Urinary bladder (tissue), 4 donors: ENCODE results near the gene BCL6. TPM values are rescaled to one million over a fixed set of nuclear protein-coding genes. Genes with fewer than 3 reads are reported as not detected.
"Not testable (repeated sequence)": the region's sequence is repeated elsewhere in the genome, so short reads cannot be mapped to it uniquely, and the experiment has no call there.

ENCODE experiments used
- DNase-seq: peaks from one replicate; pipeline ENCODE4 v3.0.0-alpha.2; 2015; ENCODE audit errors: extremely low spot score
- H3K27ac ChIP-seq: one replicate; pipeline ENCODE4 v1.5.1; 2013; ENCODE audit warnings: low read depth, mild to moderate bottlenecking, moderate library complexity
- H3K36me3 ChIP-seq: one replicate; pipeline ENCODE4 v1.6.1; 2013; ENCODE audit warnings: mild to moderate bottlenecking, moderate library complexity; ENCODE audit not compliant: insufficient read depth
- H3K4me1 ChIP-seq: one replicate; pipeline ENCODE4 v1.6.1; 2013; ENCODE audit warnings: mild to moderate bottlenecking, moderate library complexity; ENCODE audit not compliant: insufficient read depth
- H3K4me3 ChIP-seq: one replicate; pipeline ENCODE4 v1.5.1; 2013; ENCODE audit warnings: low read depth, low read length
- WGBS: extraction: QIAGEN DNeasy Blood & Tissue Kit; methylation state at CpG from one replicate; pipeline ENCODE4 v1.1.7; 2013; 5-methylcytosine and 5-hydroxymethylcytosine counted together
- polyA plus RNA-seq: library from polyadenylated mRNA; stranded (reverse); fragments of 200-250 nt; gene quantifications from one replicate; pipeline ENCODE4 v1.2.3, GENCODE V29; 2013
- total RNA-seq: library from RNA; depleted of rRNA; stranded (reverse); fragments of >200 nt; gene quantifications from one replicate; pipeline ENCODE4 v1.2.3, GENCODE V29; 2014
- donor health status: healthy with polysubstance abuse.
- donor health status: healthy.

Gene BCL6
- total and polyA plus RNA-seq, 2 donors: 9.8 to 96.4 TPM

DNA sequence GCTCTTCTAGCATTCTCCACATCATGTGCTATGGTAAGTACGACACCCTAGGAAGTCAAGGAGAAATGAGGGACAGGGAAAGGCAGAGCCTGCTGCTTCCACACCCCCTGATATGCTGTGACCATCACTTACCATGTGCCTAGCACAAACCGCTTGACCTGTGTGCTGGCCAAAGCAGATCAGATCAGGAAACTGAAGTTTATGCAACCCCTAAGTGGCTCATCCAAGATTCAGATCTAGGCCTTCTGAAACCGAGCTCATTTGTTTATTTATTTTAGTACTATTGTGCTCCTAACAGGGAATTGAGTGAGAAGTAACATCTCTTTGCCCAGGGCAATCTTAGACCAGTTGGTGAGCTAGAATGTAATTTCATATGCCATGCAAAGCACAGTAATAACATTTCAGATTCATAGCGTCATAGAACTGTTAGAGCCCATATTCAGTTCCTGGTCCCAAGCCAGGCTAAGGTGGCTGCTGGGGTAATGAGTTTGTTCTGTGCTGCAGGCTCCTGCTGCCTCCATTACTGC, 42.7 kb downstream of the BCL6 start, which contains the start of gene RTP2:
TSS of gene RTP2 (minus strand) at position 51 of the 527 bp plus-strand sequence. CDS start 429 bp downstream, outside the sequence.
- WGBS: 55% methylated on average over 4 of the region's 4 CpGs
- Histone ChIP-seq H3K27ac (no peak within 1 kb of the TSS), H3K36me3 (no peaks in the 10 kb centered on the region), H3K4me1 (no peaks in the 10 kb centered on the region), H3K4me3 (no peak within 1 kb of the TSS)
- DNase-seq: no peak

DNA sequence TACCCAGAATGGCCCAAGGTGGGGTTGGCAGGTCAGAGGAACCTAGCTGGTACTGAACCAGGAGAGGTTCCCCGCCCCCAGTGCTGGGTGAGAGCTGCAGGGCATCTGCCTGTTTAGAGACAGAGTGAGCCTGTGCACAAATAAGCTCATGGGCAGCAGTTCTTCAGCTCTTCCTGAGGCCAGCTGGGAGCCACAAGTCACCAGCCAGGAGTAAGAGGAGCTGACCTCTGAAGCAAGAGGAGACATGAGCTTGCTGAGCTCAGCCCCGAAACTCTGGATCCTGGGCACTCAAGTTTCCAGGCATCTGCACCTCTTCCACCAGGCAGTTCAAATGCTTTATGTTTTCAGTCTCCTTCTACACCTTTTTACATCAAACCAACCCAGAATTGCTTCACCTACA, 45.0 kb downstream of the BCL6 start:
- no peak overlapping the region for H3K4me3 ChIP-seq
- WGBS: 97% methylated on average over 2 of the region's 2 CpGs
- H3K4me1 ChIP-seq: no peaks in the 10 kb centered on the region
- DNase-seq: no peak
- no peak overlapping the region for H3K27ac ChIP-seq
- no peaks in the 10 kb centered on the region for H3K36me3 ChIP-seq

DNA sequence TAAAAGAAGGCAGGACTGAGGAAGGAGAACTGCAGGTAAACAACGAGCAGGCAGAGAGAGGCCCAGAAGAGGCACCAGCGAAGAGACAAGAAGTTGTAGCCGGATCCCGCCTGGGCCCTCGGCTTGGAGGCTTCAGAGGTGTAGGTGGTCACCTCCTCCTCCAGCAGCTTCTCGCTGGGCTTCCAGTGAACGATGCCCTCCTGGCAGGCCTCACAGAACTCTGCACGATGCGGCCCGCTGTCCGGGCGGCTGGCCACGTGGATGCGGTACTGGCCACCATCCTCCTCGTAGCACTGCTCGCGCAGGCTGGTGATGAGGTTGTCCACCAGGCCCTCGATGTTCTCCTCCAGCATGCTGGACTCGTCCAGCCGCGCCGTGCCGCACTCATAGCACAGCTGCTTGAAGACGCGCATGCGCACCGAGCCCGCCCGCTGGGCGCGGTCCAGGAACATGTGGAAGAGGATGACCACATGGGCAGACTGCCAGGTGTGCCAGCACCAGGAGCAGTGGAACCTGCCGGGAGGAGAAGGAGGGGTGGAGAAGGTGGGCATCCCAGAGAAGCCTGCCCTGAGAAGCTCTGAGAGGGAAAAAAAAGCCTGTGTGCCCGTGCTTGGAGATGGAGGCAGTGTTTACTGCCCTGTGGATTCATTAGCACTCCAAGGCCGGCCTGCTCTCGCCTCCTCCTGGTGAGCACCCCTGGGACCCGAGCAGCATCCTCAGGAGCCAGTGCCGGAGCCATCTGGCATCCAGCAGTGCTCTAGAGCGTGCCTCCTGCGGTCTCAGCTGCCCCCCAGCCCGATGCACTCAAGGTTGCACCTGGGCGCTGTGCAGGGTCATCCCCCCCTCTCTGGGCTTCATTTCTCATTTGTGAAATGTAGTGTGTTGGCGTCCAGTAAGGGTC, 46.5 kb downstream of the BCL6 start:
- DNase-seq: no peak
- Histone ChIP-seq H3K4me3 (no peak overlapping the region), H3K27ac (no peak overlapping the region), H3K36me3 (no peaks in the 10 kb centered on the region), H3K4me1 (no peaks in the 10 kb centered on the region)
- 93% methylated on average over 40 of the region's 42 CpGs for WGBS

DNA sequence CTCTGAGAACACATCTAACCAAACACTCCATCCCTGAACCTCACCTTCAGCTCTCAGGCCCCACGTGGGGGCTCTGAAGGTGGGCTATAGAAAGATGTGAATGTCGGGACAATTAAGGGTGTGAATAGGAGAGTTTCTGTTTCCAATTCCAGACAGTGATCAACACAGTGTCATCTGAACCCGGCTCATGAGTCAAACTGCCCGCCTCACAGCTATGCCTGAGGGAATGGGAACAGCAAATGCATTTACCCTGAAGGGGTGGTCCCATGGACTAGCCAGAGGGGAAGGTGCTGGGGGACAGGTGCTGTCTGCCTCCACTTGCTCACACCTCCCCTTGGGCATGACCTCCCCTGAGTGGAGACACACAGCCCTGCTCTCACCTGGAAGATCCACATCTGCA, 49.2 kb downstream of the BCL6 start:
- Histone ChIP-seq H3K27ac (no peak overlapping the region), H3K4me3 (no peak overlapping the region), H3K36me3 (no peaks in the 10 kb centered on the region), H3K4me1 (no peaks in the 10 kb centered on the region)
- no peak for DNase-seq
- WGBS: 46% methylated on average over 4 of the region's 4 CpGs

DNA sequence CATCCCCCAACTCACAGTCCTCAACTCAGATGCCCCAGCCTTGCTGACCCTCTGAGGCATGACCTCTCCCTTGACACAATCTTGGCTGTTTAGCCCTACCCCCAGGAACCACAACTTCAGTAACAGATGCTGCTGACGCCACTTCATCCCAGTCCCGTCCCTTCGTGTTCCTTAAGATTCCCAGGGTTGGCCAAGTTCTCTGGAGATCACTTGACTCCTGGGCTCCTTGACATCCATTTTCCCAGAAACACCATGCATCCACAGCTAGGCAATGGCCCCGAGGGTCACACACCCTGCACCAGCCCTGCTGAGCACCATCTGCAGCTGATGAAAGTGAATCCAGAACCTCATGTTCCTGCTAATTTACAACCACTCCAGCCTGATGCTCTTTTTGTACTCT, 49.8 kb downstream of the BCL6 start:
- Histone ChIP-seq H3K4me3 (no peak overlapping the region), H3K27ac (no peak overlapping the region), H3K36me3 (no peaks in the 10 kb centered on the region), H3K4me1 (no peaks in the 10 kb centered on the region)
- WGBS: 65% methylated on average over 4 of the region's 4 CpGs
- no peak for DNase-seq

DNA sequence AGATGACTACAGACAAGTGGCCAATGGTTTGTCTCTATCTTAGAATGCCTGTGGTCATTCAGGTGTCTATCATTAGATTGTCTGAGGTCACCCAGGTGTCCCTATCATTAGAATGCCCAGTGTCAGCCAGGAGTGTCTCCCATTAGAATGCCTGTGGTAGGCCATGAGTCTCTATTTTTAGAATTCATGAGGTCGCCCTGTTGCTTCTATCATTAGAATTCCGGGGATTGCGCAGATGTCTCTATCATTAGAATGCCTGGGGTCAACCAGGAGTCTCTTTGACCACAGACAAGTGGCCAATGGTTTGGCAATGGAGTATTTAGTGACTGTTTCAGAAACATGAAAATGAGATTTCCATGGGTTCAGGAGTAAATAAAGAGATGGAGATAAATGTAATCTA, 50.5 kb downstream of the BCL6 start:
- Histone ChIP-seq H3K4me3 (no peak overlapping the region), H3K4me1 (no peaks in the 10 kb centered on the region), H3K27ac (no peak overlapping the region), H3K36me3 (no peaks in the 10 kb centered on the region)
- WGBS: 44% methylated on average over 3 of the region's 3 CpGs
- DNase-seq: no peak

DNA sequence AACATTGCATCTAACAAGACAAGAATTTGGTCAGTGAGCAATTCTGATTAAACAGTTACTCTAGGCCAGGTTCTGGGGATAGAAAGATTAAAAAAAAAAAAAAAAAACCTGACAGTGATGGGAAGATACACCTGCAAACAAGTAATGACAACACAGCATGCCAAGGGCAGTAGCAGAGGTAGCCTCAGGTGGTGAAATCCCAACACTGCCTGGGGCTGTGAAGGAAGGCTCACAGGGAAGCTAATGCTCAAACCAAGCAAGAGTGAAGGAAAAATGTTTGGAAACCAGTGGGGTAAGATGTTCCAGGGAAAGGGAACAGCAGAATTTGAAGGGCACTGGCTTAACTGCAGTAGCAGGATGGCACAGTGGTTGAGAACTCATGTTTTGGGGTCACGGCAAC, 51.8 kb downstream of the BCL6 start:
- no peaks in the 10 kb centered on the region for H3K36me3 ChIP-seq
- H3K27ac ChIP-seq: no peak overlapping the region
- 93% methylated on average over 1 of the region's 1 CpG for WGBS
- no peak for DNase-seq
- no peaks in the 10 kb centered on the region for H3K4me1 ChIP-seq
- no peak overlapping the region for H3K4me3 ChIP-seq

DNA sequence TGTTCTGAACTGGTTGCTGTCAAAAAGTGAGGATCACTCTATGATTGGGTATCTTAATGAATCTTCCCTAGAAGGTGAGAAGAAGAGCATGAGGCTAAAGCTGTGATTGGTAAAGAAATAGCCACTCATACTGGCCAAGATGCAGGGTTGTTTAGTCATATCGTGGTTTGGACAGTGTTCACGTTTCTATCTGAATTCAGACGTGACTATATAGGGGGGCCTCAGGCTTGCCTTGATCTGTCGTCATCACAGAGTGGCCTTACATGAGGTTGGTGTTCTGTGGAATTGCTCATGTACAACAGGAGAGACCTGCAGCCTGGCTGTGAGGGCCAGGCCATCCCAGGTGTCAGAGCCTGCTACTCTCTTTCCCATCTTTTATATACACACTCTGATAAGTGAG, 55.3 kb downstream of the BCL6 start:
- Histone ChIP-seq H3K4me1 (no peaks in the 10 kb centered on the region), H3K36me3 (no peaks in the 10 kb centered on the region), H3K27ac (no peak overlapping the region), H3K4me3 (no peak overlapping the region)
- no peak for DNase-seq
- 61% methylated on average over 4 of the region's 4 CpGs for WGBS

DNA sequence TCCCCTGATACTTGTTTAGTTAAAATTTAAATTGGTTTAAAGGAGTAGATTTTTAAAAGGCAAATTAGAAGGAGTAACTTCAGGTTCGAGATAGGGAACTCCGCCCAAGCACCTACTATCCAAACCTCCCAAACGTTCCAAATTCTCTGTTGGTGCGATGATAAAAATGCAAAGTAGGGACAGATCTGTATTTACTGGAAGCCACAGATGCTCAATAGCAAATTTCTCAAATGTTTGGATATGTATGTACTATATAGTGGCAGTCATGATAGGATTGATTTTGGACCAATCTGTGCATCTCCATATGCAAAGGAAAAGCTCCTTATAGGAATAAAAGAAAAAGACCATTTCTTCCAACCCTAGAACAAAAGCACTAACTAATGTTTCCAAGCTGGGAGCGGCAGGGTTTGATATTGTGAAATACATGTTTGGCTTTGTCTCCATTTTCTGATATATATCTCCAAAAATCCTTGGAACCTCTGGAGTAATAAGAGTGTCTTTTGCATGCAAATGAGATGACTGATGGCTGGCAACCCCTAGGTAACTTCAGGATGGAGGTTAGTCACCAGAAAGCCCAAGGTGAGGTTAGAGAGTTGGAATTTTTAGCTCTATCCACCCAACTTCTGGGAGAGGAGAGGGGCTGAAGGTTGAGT, 58.5 kb downstream of the BCL6 start:
- no peak overlapping the region for H3K27ac ChIP-seq
- H3K4me1 ChIP-seq: no peaks in the 10 kb centered on the region
- no peak for DNase-seq
- no peaks in the 10 kb centered on the region for H3K36me3 ChIP-seq
- 92% methylated on average over 5 of the region's 5 CpGs for WGBS
- H3K4me3 ChIP-seq: no peak overlapping the region

DNA sequence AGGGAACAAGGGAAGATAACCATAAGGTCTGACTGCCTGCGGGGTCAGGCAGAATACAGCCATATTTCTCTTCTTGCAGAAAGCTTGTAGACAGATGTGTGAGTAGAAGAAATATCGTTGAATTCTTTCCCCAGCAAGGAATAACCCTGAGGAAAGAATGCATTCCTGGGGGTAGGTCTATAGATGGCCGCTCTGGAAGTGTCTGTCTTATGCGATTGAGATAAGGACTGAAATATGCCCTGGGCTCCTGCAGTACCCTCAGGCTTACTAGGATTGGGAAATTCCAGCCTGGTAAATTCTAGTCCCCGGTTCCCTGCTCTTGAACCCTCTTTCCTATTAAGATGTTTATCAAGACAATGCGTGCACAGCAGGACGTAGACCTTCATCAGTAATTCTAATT, 59.3 kb downstream of the BCL6 start:
- Histone ChIP-seq H3K4me3 (no peak overlapping the region), H3K36me3 (no peaks in the 10 kb centered on the region), H3K4me1 (no peaks in the 10 kb centered on the region), H3K27ac (no peak overlapping the region)
- no peak for DNase-seq
- WGBS: 93% methylated on average over 7 of the region's 7 CpGs

DNA sequence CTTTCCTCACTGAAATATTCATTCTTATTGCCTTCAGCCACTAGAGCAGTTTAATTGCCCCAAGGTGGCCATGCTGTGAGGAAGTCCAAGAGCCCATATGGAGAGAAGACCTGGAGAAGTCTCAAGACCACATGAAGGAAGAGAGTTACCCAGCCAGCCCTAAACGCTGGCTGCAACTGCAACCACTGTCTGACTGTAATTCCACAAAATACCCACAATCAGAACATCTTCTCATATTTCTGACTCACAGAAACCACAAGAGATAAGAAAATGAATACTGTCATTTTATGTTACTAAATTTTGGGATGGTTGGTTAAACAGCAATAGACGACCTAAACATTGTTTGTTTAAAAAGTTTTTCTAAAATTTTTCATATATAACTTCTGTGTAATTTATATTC, 60.4 kb downstream of the BCL6 start:
- 34% methylated on average over 2 of the region's 2 CpGs for WGBS
- Histone ChIP-seq H3K27ac (no peak overlapping the region), H3K4me3 (no peak overlapping the region), H3K4me1 (no peaks in the 10 kb centered on the region), H3K36me3 (no peaks in the 10 kb centered on the region)
- DNase-seq: no peak

DNA sequence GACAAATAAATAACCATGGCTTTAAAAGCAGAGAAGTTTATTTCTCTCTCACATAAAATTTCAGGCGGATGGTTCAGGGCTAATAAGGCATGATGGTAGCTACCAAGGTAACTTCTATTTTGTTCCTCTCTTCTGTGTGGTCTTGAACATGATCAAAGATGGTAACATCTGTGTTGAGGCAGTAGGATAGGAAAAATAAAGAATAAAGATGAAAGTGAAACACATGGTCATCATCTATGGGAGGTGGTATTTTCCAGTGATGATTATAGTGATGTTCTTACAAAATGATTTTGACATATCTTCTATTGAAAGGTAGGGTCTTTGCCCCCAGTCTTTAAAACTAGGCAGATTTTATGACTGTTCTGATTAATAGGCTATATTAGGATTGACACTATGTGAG, 60.8 kb downstream of the BCL6 start:
- no peak overlapping the region for H3K4me3 ChIP-seq
- no peak for DNase-seq
- H3K36me3 ChIP-seq: no peaks in the 10 kb centered on the region
- 94% methylated on average over 1 of the region's 1 CpG for WGBS
- H3K4me1 ChIP-seq: no peaks in the 10 kb centered on the region
- H3K27ac ChIP-seq: no peak overlapping the region

DNA sequence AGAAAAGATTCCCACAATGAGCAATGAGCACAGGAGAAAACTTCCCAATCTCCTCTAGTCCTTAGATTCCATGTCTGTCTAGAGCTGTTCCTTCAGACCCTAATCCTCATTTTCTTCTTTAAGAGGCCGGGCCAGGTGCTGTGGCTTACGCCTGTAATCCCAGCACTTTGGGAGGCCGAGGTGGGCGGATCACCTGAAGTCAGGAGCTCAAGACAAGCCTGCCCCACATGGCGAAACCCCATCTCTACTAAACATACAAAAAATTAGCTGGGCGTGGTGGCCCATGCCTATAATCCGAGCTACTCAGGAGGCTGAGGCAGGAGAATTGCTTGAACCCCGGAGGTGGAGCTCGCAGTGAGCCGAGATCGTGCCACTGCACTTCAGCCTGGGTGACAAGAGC, 63.5 kb downstream of the BCL6 start:
- not testable (repeated sequence) for H3K27ac ChIP-seq, DNase-seq
- 76% methylated on average over 11 of the region's 11 CpGs for WGBS

More for the DNA sequence above, 63.5 kb downstream of the BCL6 start:
- H3K4me3 ChIP-seq, H3K36me3 ChIP-seq, H3K4me1 ChIP-seq: not testable (repeated sequence)
